Astrocyte (in vitro differentiated cells and primary cell): ENCODE results near the gene MYT1. TPM values are rescaled to one million over a fixed set of nuclear protein-coding genes. Genes with fewer than 3 reads are reported as not detected.

Experiments
- DNase-seq: peaks from one replicate; pipeline ENCODE4 v3.0.0-alpha.2; 2010; ENCODE audit warnings: low read depth
- FAIRE-seq: peaks from 2 replicates; lab custom pipeline; 2011; peaks lifted over from hg19 to GRCh38; lab: Jason Lieb, UNC
- H2AFZ ChIP-seq: 2 replicates; pipeline ENCODE4 v1.6.0; 2012; ENCODE audit warnings: low read depth, low read length, inconsistent platforms
- H3K27ac ChIP-seq: 2 replicates; pipeline ENCODE4 v1.5.1; 2011; ENCODE audit warnings: low read depth, low read length, inconsistent platforms
- H3K27me3 ChIP-seq: 2 replicates; pipeline ENCODE4 v1.6.0; 2011; ENCODE audit warnings: low read length, inconsistent platforms; ENCODE audit not compliant: insufficient read depth
- H3K36me3 ChIP-seq: 2 replicates; pipeline ENCODE4 v1.5.1; 2011; ENCODE audit warnings: low read length, inconsistent platforms; ENCODE audit not compliant: insufficient read depth
- H3K4me1 ChIP-seq: 2 replicates; pipeline ENCODE4 v1.5.1; 2011; ENCODE audit warnings: low read length, inconsistent platforms; ENCODE audit not compliant: insufficient read depth
- H3K4me2 ChIP-seq: 2 replicates; pipeline ENCODE4 v1.6.0; 2012; ENCODE audit warnings: low read length, inconsistent platforms
- H3K4me3 ChIP-seq: 2 replicates; pipeline ENCODE4 v1.5.1; 2011; ENCODE audit warnings: low read depth, mild to moderate bottlenecking, low read length, inconsistent platforms; ENCODE audit not compliant: insufficient read depth
- H3K79me2 ChIP-seq: 2 replicates; pipeline ENCODE4 v1.6.0; 2012; ENCODE audit warnings: mild to moderate bottlenecking, low read length, inconsistent platforms; ENCODE audit not compliant: insufficient read depth
- H3K9ac ChIP-seq: 2 replicates; pipeline ENCODE4 v1.6.0; 2012; ENCODE audit warnings: mild to moderate bottlenecking, low read length, inconsistent platforms
- H3K9me3 ChIP-seq: 2 replicates; pipeline ENCODE4 v1.5.1; 2012; ENCODE audit warnings: low read depth, mild to moderate bottlenecking, low read length, inconsistent platforms; ENCODE audit not compliant: insufficient read depth
- H4K20me1 ChIP-seq: 2 replicates; pipeline ENCODE4 v1.6.0; 2012; ENCODE audit warnings: low read length, inconsistent platforms; ENCODE audit not compliant: insufficient read depth
- H3K27ac Mint-ChIP-seq: one replicate; pipeline ENCODE4 v1.8.0; 2021; ENCODE audit warnings: mild to moderate bottlenecking, mixed read lengths; ENCODE audit not compliant: unreplicated experiment
- H3K27me3 Mint-ChIP-seq: one replicate; pipeline ENCODE4 v1.8.0; 2021; ENCODE audit warnings: low read depth, mixed read lengths; ENCODE audit not compliant: unreplicated experiment
- H3K36me3 Mint-ChIP-seq: one replicate; pipeline ENCODE4 v1.8.0; 2021; ENCODE audit warnings: low read depth, mixed read lengths; ENCODE audit not compliant: unreplicated experiment
- H3K4me1 Mint-ChIP-seq: one replicate; pipeline ENCODE4 v1.8.0; 2021; ENCODE audit warnings: low read depth, mixed read lengths; ENCODE audit not compliant: unreplicated experiment
- H3K4me3 Mint-ChIP-seq: one replicate; pipeline ENCODE4 v1.8.0; 2021; ENCODE audit warnings: mild to moderate bottlenecking, moderate library complexity, mixed read lengths; ENCODE audit not compliant: unreplicated experiment
- H3K9me3 Mint-ChIP-seq: one replicate; pipeline ENCODE4 v1.8.0; 2021; ENCODE audit warnings: mild to moderate bottlenecking, mixed read lengths; ENCODE audit not compliant: unreplicated experiment
- CTCF ChIP-seq: IDR thresholded peaks from 2 replicates; pipeline ENCODE4 v1.5.1; 2011; ENCODE audit warnings: low read depth, mild to moderate bottlenecking, inconsistent platforms, low read length, moderate library complexity; ENCODE audit not compliant: insufficient read depth
- EZH2 ChIP-seq: IDR thresholded peaks from 2 replicates; pipeline ENCODE4 v1.6.1; 2012; ENCODE audit warnings: mild to moderate bottlenecking, low read length, inconsistent platforms; ENCODE audit not compliant: insufficient read depth
- total RNA-seq: library from RNA; stranded (reverse); gene quantifications from 2 replicates; pipeline ENCODE4 v1.2.1, GENCODE V29; 2021

Gene MYT1
- total RNA-seq, 1 donor from 2014 or later = not detected

- Histone ChIP-seq H3K79me2 (no peaks in the 10 kb centered on the region), H3K9ac (no peak overlapping the region), H3K4me1 (no peaks in the 10 kb centered on the region), H3K4me3 (no peak overlapping the region), H3K27ac (no peak overlapping the region), H3K9me3 (no peaks in the 10 kb centered on the region), H3K4me2 (no peak overlapping the region), H3K36me3 (no peaks in the 10 kb centered on the region), H2AFZ (no peak overlapping the region), H4K20me1 (no peaks in the 10 kb centered on the region), H3K27me3 (peaks cover 54% of the 10 kb centered on the region)
- no peak overlapping the region for H3K27ac Mint-ChIP-seq
- no peak for FAIRE-seq
- no peak for TF ChIP-seq CTCF
- TF ChIP-seq EZH2 = no peak
- H3K9me3 Mint-ChIP-seq = peaks cover 3% of the 10 kb centered on the region
- peaks cover 2% of the 10 kb centered on the region for H3K4me1 Mint-ChIP-seq
- no peak overlapping the region for H3K4me3 Mint-ChIP-seq
- no peak for DNase-seq
- H3K36me3 Mint-ChIP-seq = no peaks in the 10 kb centered on the region
- peaks cover 71% of the 10 kb centered on the region for H3K27me3 Mint-ChIP-seq
Observed at GRCh38 chr20:64159711-64160110, 4.5 kb upstream of the MYT1 start.

GRCh38 chr20:64160118-64160517 lies 4.1 kb upstream of the MYT1 start:
- no peak overlapping the region for H3K4me3 ChIP-seq
- H3K36me3 ChIP-seq = no peaks in the 10 kb centered on the region
- Mint-ChIP-seq H3K4me1 (peaks cover 2% of the 10 kb centered on the region), H3K27me3 (peaks cover 72% of the 10 kb centered on the region), H3K4me3 (no peak overlapping the region), H3K36me3 (no peaks in the 10 kb centered on the region), H3K27ac (no peak overlapping the region), H3K9me3 (peaks cover 3% of the 10 kb centered on the region)
- H3K27ac ChIP-seq = no peak overlapping the region
- TF ChIP-seq CTCF (no peak), EZH2 (no peak)
- H3K27me3 ChIP-seq = peaks cover 58% of the 10 kb centered on the region
- no peak for FAIRE-seq
- H3K4me1 ChIP-seq = no peaks in the 10 kb centered on the region
- H3K9ac ChIP-seq = no peak overlapping the region
- no peak overlapping the region for H2AFZ ChIP-seq
- no peak overlapping the region for H3K4me2 ChIP-seq
- no peak for DNase-seq
- no peaks in the 10 kb centered on the region for H3K79me2 ChIP-seq
- H3K9me3 ChIP-seq = no peaks in the 10 kb centered on the region
- no peaks in the 10 kb centered on the region for H4K20me1 ChIP-seq

GRCh38 chr20:64160526-64161355 lies 3.5 kb upstream of the MYT1 start:
- no peak overlapping the region for H3K27ac Mint-ChIP-seq
- peaks cover 71% of the 10 kb centered on the region for H3K27me3 Mint-ChIP-seq
- H3K36me3 Mint-ChIP-seq = no peaks in the 10 kb centered on the region
- TF ChIP-seq CTCF = no peak
- TF ChIP-seq EZH2 = no peak
- Histone ChIP-seq H3K9ac (no peak overlapping the region), H3K79me2 (no peaks in the 10 kb centered on the region), H3K36me3 (no peaks in the 10 kb centered on the region), H3K27me3 (peaks cover 58% of the 10 kb centered on the region), H2AFZ (no peak overlapping the region), H3K27ac (no peak overlapping the region), H4K20me1 (no peaks in the 10 kb centered on the region), H3K4me1 (no peaks in the 10 kb centered on the region), H3K9me3 (no peaks in the 10 kb centered on the region), H3K4me2 (no peak overlapping the region), H3K4me3 (no peak overlapping the region)
- H3K9me3 Mint-ChIP-seq = peaks cover 3% of the 10 kb centered on the region
- no peak overlapping the region for H3K4me3 Mint-ChIP-seq
- FAIRE-seq (no peak), DNase-seq (no peak)
- peaks cover 2% of the 10 kb centered on the region for H3K4me1 Mint-ChIP-seq
